ENCODE data around the gene THOC5.
"Not testable (repeated sequence)": the region's sequence is repeated elsewhere in the genome, so short reads cannot be mapped to it uniquely, and the experiment has no call there.

Gene THOC5

GRCh38 chr22:29503811-29504372 is 49.7 kb downstream of the THOC5 start:
- no peak for DNase-seq

- DNase-seq: no peak
These were observed 53.7 kb downstream of the THOC5 start for GRCh38 chr22:29499852-29500251.

GRCh38 chr22:29493636-29494035 is 59.9 kb downstream of the THOC5 start:
- DNase-seq: no peak

GRCh38 chr22:29491012-29491411 is 62.5 kb downstream of the THOC5 start:
- DNase-seq: no peak

GRCh38 chr22:29489127-29489780 is 64.3 kb downstream of the THOC5 start:
- not testable (repeated sequence) for DNase-seq

GRCh38 chr22:29487426-29487986 is 66.1 kb downstream of the THOC5 start:
- DNase-seq: no peak

GRCh38 chr22:29485448-29485847 is 68.1 kb downstream of the THOC5 start:
- DNase-seq: no peak

- DNase-seq: no peak
These were observed 68.9 kb downstream of the THOC5 start for GRCh38 chr22:29484642-29485041.

GRCh38 chr22:29483254-29483653 is 70.3 kb downstream of the THOC5 start:
- no peak for DNase-seq

GRCh38 chr22:29482726-29483125 is 70.8 kb downstream of the THOC5 start:
- no peak for DNase-seq

- no peak for DNase-seq
These were observed 71.3 kb downstream of the THOC5 start for GRCh38 chr22:29482253-29482652.

GRCh38 chr22:29481265-29482000 is 72.1 kb downstream of the THOC5 start:
- no peak for DNase-seq

- DNase-seq: peak; percentile 23 to 28
These were observed 72.9 kb downstream of the THOC5 start for GRCh38 chr22:29480512-29481264.

GRCh38 chr22:29480262-29480511 is 73.4 kb downstream of the THOC5 start:
- DNase-seq: no peak

- no peak for DNase-seq
These were observed 73.9 kb downstream of the THOC5 start, which contains the start of gene NEFH for GRCh38 chr22:29479417-29480261. Gene NEFH (plus strand): TSS chr22:29480218. CDS start chr22:29480263, 45 bp downstream.

GRCh38 chr22:29478326-29479276 is 75.0 kb downstream of the THOC5 start:
- peak in 1 of 2 experiments; percentile 21 for DNase-seq

GRCh38 chr22:29477723-29478318 is 75.7 kb downstream of the THOC5 start:
- DNase-seq: no peak

- DNase-seq: no peak
These were observed 77.4 kb downstream of the THOC5 start for GRCh38 chr22:29476116-29476515.

GRCh38 chr22:29475550-29475949 is 78.0 kb downstream of the THOC5 start:
- DNase-seq: no peak

GRCh38 chr22:29473001-29473400 is 80.6 kb downstream of the THOC5 start:
- no peak for DNase-seq
